K562 (cell line): Measurements from ENCODE around the gene PRDX6. TPM values are rescaled to one million over a fixed set of nuclear protein-coding genes. Genes with fewer than 3 reads are reported as not detected.

ENCODE experiments used
- ATAC-seq: fragments of 200-7000 bp; cut with Tn5 transposase; 3 replicates; pipeline ENCODE4 v1.9.1; 2020; ENCODE audit warnings: moderate library complexity
- BruUV-seq: library from RNA; stranded (reverse); fragments of 400-500 nt; replicated peaks from 2 replicates; lab custom pipeline; 2021; lab: Mats Ljungman, UMichigan
- CTCF ChIA-PET: fragments of 300-600 bp; formaldehyde crosslinking; extraction: SDS; loops from one replicate; lab custom pipeline; 2021; ENCODE audit warnings: low intra/inter-chr PET ratio; lab: Yijun Ruan, JAX
- POLR2A ChIA-PET: fragments of 300-600, 350-650 bp; sonication (Branson Sonifier 250); formaldehyde crosslinking; extraction: SDS; loops from one replicate; lab custom pipeline; 2021; ENCODE audit warnings: antibody characterized with exemption, inconsistent platforms; lab: Yijun Ruan, JAX
- DNase-seq, 4 experiments: peaks; one replicate each; pipeline versions ENCODE4 v3.0.0 to v3.0.0-alpha.2; 2011 to 2018; ENCODE audit warnings: low spot score in 3 of 4, mixed read lengths in 3 of 4; ENCODE audit errors: extremely low read depth in 1 of 4
- FAIRE-seq: peaks from 2 replicates; lab custom pipeline; 2011; peaks lifted over from hg19 to GRCh38; lab: Jason Lieb, UNC
- H2AFZ ChIP-seq: 2 replicates; pipeline ENCODE4 v1.6.0; 2011; ENCODE audit warnings: low read depth, low read length, control low read depth, inconsistent platforms
- H3K27ac ChIP-seq: fragments of 200-600 bp; 3 replicates; pipeline ENCODE4 v1.8.0; 2011; ENCODE audit warnings: low read depth, mild to moderate bottlenecking, control low read depth, inconsistent platforms, low read length, moderate library complexity, mixed read lengths; ENCODE audit errors: extremely low read depth
- H3K27me3 ChIP-seq, 2 experiments: fragments of 300-600 bp in 1 of 2; 2 replicates in 1 of 2; 3 replicates in 1 of 2; pipeline versions ENCODE4 v1.6.0 to v1.8.0; 2011; ENCODE audit warnings: inconsistent platforms in 2 of 2, low read length in 2 of 2, mild to moderate bottlenecking in 1 of 2, mixed read lengths in 1 of 2, moderate library complexity in 1 of 2; ENCODE audit not compliant: control insufficient read depth in 2 of 2, insufficient read depth in 2 of 2
- H3K36me3 ChIP-seq: fragments of 300-600 bp; 3 replicates; pipeline ENCODE4 v1.8.0; 2011; ENCODE audit warnings: mild to moderate bottlenecking, low read length, inconsistent platforms; ENCODE audit not compliant: control insufficient read depth, insufficient read depth
- H3K4me1 ChIP-seq, 2 experiments: fragments of 200-600 bp in 1 of 2; replicated peaks in 1 of 2; 2 replicates in 1 of 2; 3 replicates in 1 of 2; pipeline versions ENCODE4 v1.5.1 to v1.8.0; 2011; ENCODE audit warnings: inconsistent platforms in 2 of 2, low read length in 2 of 2, mild to moderate bottlenecking in 1 of 2, mixed read lengths in 1 of 2, moderate library complexity in 1 of 2; ENCODE audit not compliant: control insufficient read depth in 2 of 2, insufficient read depth in 2 of 2
- H3K4me2 ChIP-seq: 2 replicates; pipeline ENCODE4 v1.6.1; 2011; ENCODE audit warnings: low read length, control low read depth, inconsistent platforms, mixed read lengths; ENCODE audit not compliant: insufficient read depth
- H3K4me3 ChIP-seq: fragments of 200-600 bp; sonication (generic), shearing (Covaris generic); 2 replicates; pipeline ENCODE4 v1.5.1; 2016; ENCODE audit warnings: control low read depth, inconsistent platforms
- H3K79me2 ChIP-seq: fragments of 200-600 bp; 3 replicates; pipeline ENCODE4 v1.8.0; 2011; ENCODE audit warnings: low read length, inconsistent platforms; ENCODE audit not compliant: control insufficient read depth, insufficient read depth
- H3K9ac ChIP-seq, 2 experiments: 2 replicates each; pipeline versions ENCODE4 v1.6.0 to v1.6.1; 2011; ENCODE audit warnings: low read depth in 2 of 2, low read length in 2 of 2, control low read depth in 1 of 2, inconsistent platforms in 1 of 2, mild to moderate bottlenecking in 1 of 2, mixed read lengths in 1 of 2; ENCODE audit not compliant: insufficient read depth in 1 of 2
- H3K9me1 ChIP-seq: one replicate; pipeline ENCODE4 v1.6.0; 2011; ENCODE audit warnings: inconsistent platforms, mild to moderate bottlenecking, low read length, moderate library complexity; ENCODE audit not compliant: control insufficient read depth, insufficient read depth
- H3K9me3 ChIP-seq: replicated peaks from 2 replicates; pipeline ENCODE4 v1.5.1; 2011; ENCODE audit warnings: low read depth, low read length, inconsistent platforms; ENCODE audit not compliant: control insufficient read depth, insufficient read depth
- H4K20me1 ChIP-seq: replicated peaks from 2 replicates; pipeline ENCODE4 v1.6.1; 2011; ENCODE audit warnings: low read length, inconsistent platforms, mixed read lengths; ENCODE audit not compliant: control insufficient read depth, insufficient read depth
- ARID4B ChIP-seq: sonication (generic); formaldehyde crosslinking; IDR thresholded peaks from 2 replicates; pipeline ENCODE4 v1.8.0; 2022; ENCODE audit warnings: mild to moderate bottlenecking, missing genetic modification reagents
- DDX20 ChIP-seq: fragments of 450-650 bp; IDR thresholded peaks from 2 replicates; pipeline ENCODE4 v1.6.1; 2016; ENCODE audit warnings: missing genetic modification characterization, low read depth, mild to moderate bottlenecking, missing compliant biosample characterization, moderate library complexity
- DPF2 ChIP-seq: fragments of 450-650 bp; IDR thresholded peaks from 2 replicates; pipeline ENCODE4 v1.6.1; 2016
- E2F5 ChIP-seq: sonication (generic); formaldehyde crosslinking; IDR thresholded peaks from 2 replicates; pipeline ENCODE4 v1.8.0; 2022; ENCODE audit warnings: mild to moderate bottlenecking, missing genetic modification reagents
- HMBOX1 ChIP-seq: sonication (generic); IDR thresholded peaks from 2 replicates; pipeline ENCODE4 v1.6.1; 2016
- IFI16 ChIP-seq: fragments of 250-450 bp; sonication (Bioruptor Pico); IDR thresholded peaks from 2 replicates; pipeline ENCODE4 v2.1.2; 2022; ENCODE audit warnings: mild to moderate bottlenecking, inconsistent platforms
- JUND ChIP-seq, 2 experiments: IDR thresholded peaks; 2 replicates in 1 of 2; 3 replicates in 1 of 2; pipeline ENCODE4 v1.6.1; 2011; ENCODE audit warnings: borderline replicate concordance in 2 of 2, low read depth in 2 of 2, low read length in 2 of 2, improper control_type of control experiment in 1 of 2, missing biosample characterization in 1 of 2, missing genetic modification characterization in 1 of 2, missing genetic modification reagents in 1 of 2
- MYC ChIP-seq, 2 experiments: fragments of 250-450 bp in 1 of 2; sonication (Bioruptor Pico) in 1 of 2; IDR thresholded peaks; 2 replicates each; pipeline versions ENCODE4 v1.5.1 to v1.6.1; 2012 to 2021; ENCODE audit warnings: low read depth in 2 of 2, borderline replicate concordance in 1 of 2, improper control_type of control experiment in 1 of 2, low read length in 1 of 2, mild to moderate bottlenecking in 1 of 2, moderate library complexity in 1 of 2
- POLR2H ChIP-seq: IDR thresholded peaks from 2 replicates; pipeline ENCODE4 v1.6.1; 2016; ENCODE audit warnings: missing genetic modification characterization, low read depth, mild to moderate bottlenecking, control low read depth, missing compliant biosample characterization, moderate library complexity
- PTTG1 ChIP-seq: fragments of 450-650 bp; IDR thresholded peaks from 2 replicates; pipeline ENCODE4 v1.6.1; 2016; ENCODE audit warnings: low read depth, mild to moderate bottlenecking, missing genetic modification characterization, missing compliant biosample characterization
- RCOR1 ChIP-seq, 2 experiments: IDR thresholded peaks; 2 replicates each; pipeline ENCODE4 v1.6.1; 2012; ENCODE audit warnings: low read depth in 2 of 2, low read length in 2 of 2, borderline replicate concordance in 1 of 2, improper control_type of control experiment in 1 of 2
- ZNF133 ChIP-seq: fragments of 250-450 bp; sonication (Bioruptor Pico); IDR thresholded peaks from 2 replicates; pipeline ENCODE4 v1.4.0; 2020; ENCODE audit warnings: mild to moderate bottlenecking
- ZNF239 ChIP-seq: fragments of 250-450 bp; sonication (Bioruptor Pico); IDR thresholded peaks from 2 replicates; pipeline ENCODE4 v1.4.0; 2020; ENCODE audit warnings: mild to moderate bottlenecking
- ZNF75A ChIP-seq: fragments of 450-650 bp; formaldehyde crosslinking; IDR thresholded peaks from 2 replicates; pipeline ENCODE4 v1.4.0; 2020; ENCODE audit warnings: mild to moderate bottlenecking
- ZNF778 ChIP-seq: fragments of 450-650 bp; formaldehyde crosslinking; IDR thresholded peaks from 2 replicates; pipeline ENCODE4 v1.4.0; 2020; ENCODE audit warnings: mild to moderate bottlenecking, moderate library complexity
- whole genome bisulfite sequencing: fragments of 100-300 bp; shearing (Covaris generic); methylation state at CpG from one replicate; pipeline ENCODE4 v1.1.6; 2016; ENCODE audit warnings: low coverage, mixed read lengths; ENCODE audit not compliant: insufficient coverage; ENCODE audit errors: missing lambda C conversion rate; 5-methylcytosine and 5-hydroxymethylcytosine counted together
- in situ Hi-C: fragments of 300-500 bp; cut with MboI; formaldehyde crosslinking; loops from 4 replicates; pipeline ENCODE4 v1.15.0; 2018; ENCODE audit warnings: inconsistent platforms, mixed read lengths
- intact Hi-C: fragments of 100-400 bp; cut with micrococcal nuclease; formaldehyde crosslinking; loops from 2 replicates; pipeline ENCODE4 v1.14.2; 2022
- polyA plus RNA-seq, 8 experiments: library from polyadenylated mRNA; depleted of rRNA in 4 of 8; stranded (reverse) in 5 of 8; unstranded in 3 of 8; fragments of >200 nt; fragmentation: Nextera tagmentation in 2 of 8; fragmentation: Illumina TruSeq in 1 of 8; extraction: Ambion mirVana in 2 of 8; extraction: Trizol in 1 of 8; gene quantifications; 2 replicates each; pipeline versions ENCODE4 v1.2.1 to v1.2.3, GENCODE V29; 2011 to 2014; ENCODE audit warnings: inconsistent platforms in 1 of 8, missing spikeins in 1 of 8
- total RNA-seq, 7 experiments: library from RNA; depleted of rRNA in 6 of 7; stranded (reverse); fragments of >200 nt in 6 of 7; fragmentation: Illumina TruSeq in 2 of 7; extraction: Trizol in 2 of 7; gene quantifications; 2 replicates each; pipeline versions ENCODE4 v1.2.1 to v1.2.3, GENCODE V29; 2011 to 2021; ENCODE audit warnings: low replicate concordance in 1 of 7

Gene PRDX6
- total and polyA plus RNA-seq, 9 of the 15 experiments (the other 6 are each of a cell fraction or from before 2014, with no cell fraction given): 277 to 1,082 (median 610) TPM

DNA sequence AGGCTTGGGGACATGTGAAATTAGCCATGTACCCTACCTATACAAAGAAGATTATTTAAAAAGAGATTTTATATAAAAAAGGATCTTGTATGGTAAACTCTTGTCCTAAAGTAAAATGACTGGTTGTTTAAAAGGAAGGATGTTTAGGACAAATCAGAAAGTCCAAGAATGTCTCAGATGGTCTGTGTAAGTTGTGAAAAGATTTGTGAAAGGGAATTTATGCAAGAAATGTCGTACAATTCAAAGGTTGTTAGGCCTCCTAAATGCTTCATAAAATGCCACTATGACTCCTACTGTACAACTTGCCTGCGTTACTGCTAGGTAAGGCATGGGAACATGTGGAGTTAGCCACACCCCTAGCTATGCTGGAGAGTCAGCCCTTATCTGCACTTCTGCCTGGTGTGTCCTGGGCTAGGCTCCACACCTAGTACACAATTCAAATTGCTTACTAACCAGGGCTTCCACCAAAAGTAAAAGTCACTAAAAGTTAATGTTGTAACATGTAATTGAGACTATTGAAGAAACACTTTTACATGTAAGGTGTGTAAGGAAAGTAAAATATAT, 19.7 kb downstream of the PRDX6 start:
- ChIA-PET POLR2A (interaction anchor here (1.0 to 1.9 kb wide), 3 partner anchors 9 to 19 kb away, joined by 4 to 8 read pairs (median 5); partner anchors contain the start of gene PRDX6), CTCF (no interaction called here)
- no peaks in the 10 kb centered on the region for H3K9me1 ChIP-seq
- no peaks in the 10 kb centered on the region for H4K20me1 ChIP-seq
- no peaks in the 10 kb centered on the region for H3K36me3 ChIP-seq
- H3K27me3 ChIP-seq: no peaks in the 10 kb centered on the region
- peaks cover 0 to 4% of the 10 kb centered on the region in 2 experiments; a peak in 1 of 5 replicates for H3K4me1 ChIP-seq
- H3K4me3 ChIP-seq: no peak overlapping the region
- H3K9ac ChIP-seq: no peak overlapping the region; a peak in 1 of 4 replicates
- H3K79me2 ChIP-seq: no peaks in the 10 kb centered on the region
- peak overlapping the region; percentile 72 for H2AFZ ChIP-seq
- in situ Hi-C loops: no loop called here
- no peaks in the 10 kb centered on the region; the same call in none of the 2 replicates for H3K9me3 ChIP-seq
- DNase-seq (peak in 2 of 4 experiments; percentile 42 to 87), ATAC-seq (peak; percentile 96), FAIRE-seq (peak; percentile 96)
- H3K27ac ChIP-seq: peak overlapping the region; percentile 8; the same call in 1 of the 3 replicates
- intact Hi-C loops: no loop called here
- no TSS peak for BruUV-seq
- H3K4me2 ChIP-seq: no peak overlapping the region
- 0% methylated on average over 2 of the region's 2 CpGs for WGBS
- TF ChIP-seq MYC (IDR thresholded peaks at IDR 0.05; ENCODE audit: low read depth, low read length) (peak; percentile 33; the same call in 1 of the 2 replicates), MYC (CRISPR knock-in tag; IDR thresholded peaks at IDR 0.05; ENCODE audit: borderline replicate concordance, low read depth) (no peak), ARID4B (CRISPR knock-in tag) (no peak), IFI16 (CRISPR knock-in tag) (no peak), POLR2H (tag) (no peak), ZNF133 (CRISPR knock-in tag) (no peak), ZNF778 (CRISPR knock-in tag) (no peak), JUND (IDR thresholded peaks at IDR 0.05; ENCODE audit: borderline replicate concordance, low read depth, low read length) (peak; percentile 19; the same call in 1 of the 2 replicates), JUND (tag; IDR thresholded peaks at IDR 0.05; ENCODE audit: borderline replicate concordance, low read depth, low read length) (peak; percentile 48; the same call in 1 of the 3 replicates), HMBOX1 (peak; percentile 96), PTTG1 (tag) (no peak), DDX20 (tag) (no peak), E2F5 (CRISPR knock-in tag) (no peak), ZNF239 (CRISPR knock-in tag) (no peak), RCOR1 (IDR thresholded peaks at IDR 0.05; ENCODE audit: borderline replicate concordance in 1 of 2, low read depth in 2 of 2, low read length in 2 of 2) (0 out of 4 replicates have a peak, but pooled peaks of 1 of the 2 experiments have one; percentile 31), DPF2 (peak; percentile 75), ZNF75A (CRISPR knock-in tag) (no peak)
